Memory B cell (primary cell): Measurements from ENCODE around the gene UQCRQ.

Source experiments
- ATAC-seq: fragments of 150-1000 bp; cut with Tn5 transposase; 2 replicates; pipeline ENCODE4 v1.10.0; 2021; ENCODE audit warnings: low read depth, mild to moderate bottlenecking, moderate library complexity
- DNase-seq, 2 donors: peaks; one replicate each; pipeline ENCODE4 v3.0.0; 2022; ENCODE audit warnings: low spot score in 2 of 2
- H3K27ac Mint-ChIP-seq: one replicate; pipeline ENCODE4 v1.8.0; 2022; ENCODE audit warnings: mild to moderate bottlenecking, moderate library complexity, mixed read lengths
- H3K27me3 Mint-ChIP-seq: one replicate; pipeline ENCODE4 v1.8.0; 2022; ENCODE audit warnings: mixed read lengths
- H3K36me3 Mint-ChIP-seq: one replicate; pipeline ENCODE4 v1.8.0; 2022; ENCODE audit warnings: mild to moderate bottlenecking, mixed read lengths
- H3K4me1 Mint-ChIP-seq: one replicate; pipeline ENCODE4 v1.8.0; 2022; ENCODE audit warnings: mixed read lengths
- H3K4me3 Mint-ChIP-seq: one replicate; pipeline ENCODE4 v1.8.0; 2022; ENCODE audit warnings: mild to moderate bottlenecking, moderate library complexity, mixed read lengths
- H3K9me3 Mint-ChIP-seq: one replicate; pipeline ENCODE4 v1.8.0; 2022; ENCODE audit warnings: mixed read lengths

UQCRQ gene

DNA sequence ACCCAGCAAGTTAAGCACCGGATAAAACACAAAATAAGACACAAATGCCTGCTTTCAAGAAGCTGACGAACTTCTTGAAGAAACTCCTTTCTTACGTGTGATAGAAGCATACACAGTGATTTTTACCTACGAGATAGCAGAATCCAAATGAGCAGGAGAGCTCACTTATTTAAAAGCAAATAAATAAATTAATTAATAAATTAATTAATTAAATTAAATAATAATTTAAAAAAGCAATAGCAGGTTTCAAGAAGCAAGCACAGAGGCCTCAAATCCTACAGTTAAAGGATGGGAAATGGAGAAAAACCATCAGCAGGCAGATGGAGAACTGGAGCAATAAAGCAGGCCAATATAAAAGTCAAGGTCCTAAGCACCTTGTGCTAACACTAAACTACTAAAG is 24.4 kb downstream of the UQCRQ start:
- H3K4me3 Mint-ChIP-seq, result no peak overlapping the region
- peaks cover 6% of the 10 kb centered on the region for H3K4me1 Mint-ChIP-seq
- ATAC-seq (no peak), DNase-seq (no peak)
- no peaks in the 10 kb centered on the region for H3K9me3 Mint-ChIP-seq
- H3K27me3 Mint-ChIP-seq, result no peaks in the 10 kb centered on the region
- H3K36me3 Mint-ChIP-seq, result peaks cover 27% of the 10 kb centered on the region
- H3K27ac Mint-ChIP-seq, result no peak overlapping the region

GRCh38 chr5:132895719-132896305 is 29.4 kb downstream of the UQCRQ start:
- DNase-seq (no peak), ATAC-seq (no peak)
- Mint-ChIP-seq H3K36me3 (peaks cover 29% of the 10 kb centered on the region), H3K4me1 (no peaks in the 10 kb centered on the region), H3K27me3 (no peaks in the 10 kb centered on the region), H3K27ac (peak overlapping the region; percentile 39), H3K4me3 (no peak overlapping the region), H3K9me3 (no peaks in the 10 kb centered on the region)

DNA sequence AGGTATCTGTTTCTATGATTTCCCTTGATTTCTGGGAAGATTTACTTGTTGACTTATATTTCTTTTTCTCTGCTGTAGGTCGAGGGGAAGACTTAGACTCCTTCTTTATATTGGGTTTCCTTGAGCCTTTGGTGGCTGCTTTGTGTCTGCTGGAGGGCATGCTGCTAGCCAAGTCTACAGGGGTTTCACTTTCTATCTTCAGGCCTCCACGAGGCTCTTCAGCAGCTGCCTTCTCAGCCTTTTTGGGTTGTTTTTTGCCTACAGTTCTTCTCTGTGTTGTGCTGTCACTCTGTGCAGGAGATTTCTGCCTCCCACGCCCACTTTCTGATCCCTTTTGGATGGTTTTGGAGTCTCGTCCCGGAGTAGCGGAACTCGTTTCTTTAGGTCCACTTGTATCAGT is 30.2 kb downstream of the UQCRQ start:
- Mint-ChIP-seq H3K4me3 (no peak overlapping the region), H3K27me3 (no peaks in the 10 kb centered on the region), H3K4me1 (no peaks in the 10 kb centered on the region), H3K36me3 (peaks cover 28% of the 10 kb centered on the region), H3K27ac (peak overlapping the region; percentile 39), H3K9me3 (no peaks in the 10 kb centered on the region)
- DNase-seq (no peak), ATAC-seq (no peak)

GRCh38 chr5:132898094-132898493 is 31.7 kb downstream of the UQCRQ start:
- Mint-ChIP-seq H3K4me1 (no peaks in the 10 kb centered on the region), H3K9me3 (no peaks in the 10 kb centered on the region), H3K4me3 (no peak overlapping the region), H3K27me3 (no peaks in the 10 kb centered on the region), H3K27ac (no peak overlapping the region), H3K36me3 (peaks cover 21% of the 10 kb centered on the region)
- DNase-seq (no peak), ATAC-seq (no peak)

GRCh38 chr5:132901036-132901435 is 34.6 kb downstream of the UQCRQ start:
- peak overlapping the region; percentile 70 for H3K27ac Mint-ChIP-seq
- no peaks in the 10 kb centered on the region for H3K27me3 Mint-ChIP-seq

GRCh38 chr5:132901730-132902129 is 35.3 kb downstream of the UQCRQ start:
- no peak overlapping the region for H3K4me3 Mint-ChIP-seq
- no peak overlapping the region for H3K27ac Mint-ChIP-seq
- no peak for DNase-seq
- H3K27me3 Mint-ChIP-seq, result no peaks in the 10 kb centered on the region
- peaks cover 4% of the 10 kb centered on the region for H3K4me1 Mint-ChIP-seq
- no peak for ATAC-seq
- H3K9me3 Mint-ChIP-seq, result no peaks in the 10 kb centered on the region
- H3K36me3 Mint-ChIP-seq, result peaks cover 16% of the 10 kb centered on the region

More at GRCh38 chr5:132901036-132901435, 34.6 kb downstream of the UQCRQ start:
- Mint-ChIP-seq H3K4me1 (peaks cover 2% of the 10 kb centered on the region), H3K9me3 (no peaks in the 10 kb centered on the region), H3K4me3 (no peak overlapping the region), H3K36me3 (peaks cover 23% of the 10 kb centered on the region)
- DNase-seq (no peak), ATAC-seq (no peak)

DNA sequence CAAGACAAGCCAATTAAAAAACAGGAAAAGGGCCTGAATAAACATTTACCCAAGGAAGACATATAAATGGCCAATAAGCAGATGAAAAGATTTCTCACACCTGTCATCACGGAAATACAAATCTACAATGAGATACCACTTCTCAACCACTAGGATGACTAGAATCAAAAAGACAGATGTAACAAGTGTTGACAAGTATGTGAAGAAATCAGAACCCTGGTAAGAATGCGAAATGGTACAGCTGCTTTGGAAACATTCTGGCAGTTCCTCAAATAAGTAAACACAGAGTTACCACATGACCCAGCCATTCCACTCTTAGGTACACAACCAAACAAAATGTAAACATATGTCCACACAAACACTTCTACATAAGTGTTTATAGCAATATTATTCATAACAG is 39.5 kb downstream of the UQCRQ start:
- Mint-ChIP-seq H3K4me1 (peaks cover 13% of the 10 kb centered on the region), H3K27me3 (no peaks in the 10 kb centered on the region), H3K36me3 (peaks cover 23% of the 10 kb centered on the region), H3K4me3 (no peak overlapping the region), H3K9me3 (no peaks in the 10 kb centered on the region), H3K27ac (peak overlapping the region; percentile 31)
- DNase-seq (no peak), ATAC-seq (no peak)

- H3K4me1 Mint-ChIP-seq, result peaks cover 13% of the 10 kb centered on the region
- no peaks in the 10 kb centered on the region for H3K27me3 Mint-ChIP-seq
- H3K4me3 Mint-ChIP-seq, result no peak overlapping the region
- H3K36me3 Mint-ChIP-seq, result peaks cover 28% of the 10 kb centered on the region
- no peak for DNase-seq
- ATAC-seq, result no peak
- no peaks in the 10 kb centered on the region for H3K9me3 Mint-ChIP-seq
- H3K27ac Mint-ChIP-seq, result no peak overlapping the region
Observed at GRCh38 chr5:132907161-132907560, 40.7 kb downstream of the UQCRQ start.

- ATAC-seq, result no peak
- Mint-ChIP-seq H3K9me3 (no peaks in the 10 kb centered on the region), H3K27me3 (no peaks in the 10 kb centered on the region), H3K27ac (peak overlapping the region; percentile 14), H3K4me1 (peaks cover 11% of the 10 kb centered on the region), H3K4me3 (no peak overlapping the region), H3K36me3 (peaks cover 29% of the 10 kb centered on the region)
- no peak for DNase-seq
Observed at GRCh38 chr5:132909702-132910101, 43.3 kb downstream of the UQCRQ start.

DNA sequence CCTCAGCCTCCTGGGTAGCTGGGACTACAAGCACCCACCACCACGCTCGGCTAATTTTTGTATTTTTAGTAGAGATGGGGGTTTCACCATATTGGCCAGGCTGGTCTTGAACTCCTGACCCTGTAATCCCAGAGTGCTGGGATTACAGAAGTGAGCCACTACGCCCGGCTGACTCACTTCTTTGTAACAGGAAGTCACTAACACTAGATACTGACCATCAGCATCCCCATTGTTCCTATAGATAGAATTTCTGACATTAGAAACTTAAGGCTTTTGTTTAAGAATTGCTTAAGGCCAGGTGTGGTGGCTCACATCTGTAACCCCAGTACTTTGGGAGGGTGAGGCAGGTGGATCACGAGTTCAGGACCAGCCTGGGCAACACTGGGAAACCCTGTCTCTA is 49.2 kb downstream of the UQCRQ start:
- H3K4me3 Mint-ChIP-seq, result no peak overlapping the region
- H3K27me3 Mint-ChIP-seq, result no peaks in the 10 kb centered on the region
- H3K9me3 Mint-ChIP-seq, result no peaks in the 10 kb centered on the region
- peaks cover 3% of the 10 kb centered on the region for H3K4me1 Mint-ChIP-seq
- H3K27ac Mint-ChIP-seq, result no peak overlapping the region
- H3K36me3 Mint-ChIP-seq, result peaks cover 23% of the 10 kb centered on the region
- DNase-seq (no peak), ATAC-seq (no peak)

- Mint-ChIP-seq H3K9me3 (no peaks in the 10 kb centered on the region), H3K4me1 (peaks cover 3% of the 10 kb centered on the region), H3K4me3 (no peak overlapping the region), H3K36me3 (peaks cover 19% of the 10 kb centered on the region), H3K27ac (no peak overlapping the region), H3K27me3 (no peaks in the 10 kb centered on the region)
- DNase-seq, result no peak
- no peak for ATAC-seq
Observed at GRCh38 chr5:132916086-132916485, 49.6 kb downstream of the UQCRQ start.
